Panc1 (cell line): Measurements from ENCODE around the gene BCL2.

Experiments
- CTCF ChIP-seq: fragments of 450-650 bp; IDR thresholded peaks from 2 replicates; pipeline ENCODE4 v1.5.1; 2017; ENCODE audit warnings: mild to moderate bottlenecking
- POLR2AphosphoS5 ChIP-seq: IDR thresholded peaks from 2 replicates; pipeline ENCODE4 v1.6.1; 2012; ENCODE audit warnings: mild to moderate bottlenecking, low read depth, low read length, moderate library complexity
- SIN3A ChIP-seq: IDR thresholded peaks from 2 replicates; pipeline ENCODE4 v1.6.1; 2012; ENCODE audit warnings: low read depth, mild to moderate bottlenecking, low read length, moderate library complexity, borderline replicate concordance; ENCODE audit not compliant: insufficient read depth

GRCh38 chr18:63238693-63239075, 80.9 kb downstream of the BCL2 start:
- TF ChIP-seq SIN3A: no peak
- TF ChIP-seq CTCF: no peak
- TF ChIP-seq POLR2AphosphoS5: no peak
